HepG2 (cell line): ENCODE measurements around the gene RPS25. TPM values are rescaled to one million over a fixed set of nuclear protein-coding genes. Genes with fewer than 3 reads are reported as not detected.
A peak's percentile ranks its signal among the peaks of the same experiment; 100 is the strongest.

Source experiments
- FOXK1 ChIP-seq: sonication (generic); formaldehyde crosslinking; IDR thresholded peaks from 2 replicates; pipeline ENCODE4 v1.4.0; 2020; ENCODE audit warnings: low read depth, missing genetic modification reagents, borderline replicate concordance
- GATA4 ChIP-seq: sonication (generic); IDR thresholded peaks from 2 replicates; pipeline ENCODE4 v1.6.1; 2016; ENCODE audit warnings: antibody characterized with exemption, low read depth, borderline replicate concordance
- MBNL3 ChIP-seq: fragments of 250-450 bp; sonication (Bioruptor Pico); conservative IDR thresholded peaks from 2 replicates; pipeline ENCODE4 v1.8.0; 2022; ENCODE audit warnings: mild to moderate bottlenecking, inconsistent platforms
- MYNN ChIP-seq: sonication (generic); formaldehyde crosslinking; IDR thresholded peaks from 2 replicates; pipeline ENCODE4 v1.4.0; 2020; ENCODE audit warnings: mild to moderate bottlenecking, low read depth, missing genetic modification reagents
- NFATC3 ChIP-seq: sonication (generic); formaldehyde crosslinking; IDR thresholded peaks from 2 replicates; pipeline ENCODE4 v1.5.1; 2020; ENCODE audit warnings: mild to moderate bottlenecking, missing genetic modification reagents
- NFKBIZ ChIP-seq: IDR thresholded peaks from 2 replicates; pipeline ENCODE4 v1.6.1; 2018; ENCODE audit warnings: missing genetic modification reagents, missing compliant biosample characterization
- POLR2AphosphoS5 ChIP-seq: IDR thresholded peaks from 2 replicates; pipeline ENCODE4 v1.6.1; 2012; ENCODE audit warnings: low read depth, low read length
- SP2 ChIP-seq: sonication (generic); formaldehyde crosslinking; IDR thresholded peaks from 2 replicates; pipeline ENCODE4 v1.5.1; 2020; ENCODE audit warnings: mild to moderate bottlenecking, missing genetic modification reagents
- TAF1 ChIP-seq: sonication (generic); formaldehyde crosslinking; IDR thresholded peaks from 2 replicates; pipeline ENCODE4 v1.4.0; 2020; ENCODE audit warnings: missing genetic modification reagents
- ZNF558 ChIP-seq: sonication (generic); formaldehyde crosslinking; IDR thresholded peaks from 2 replicates; pipeline ENCODE4 v1.9.0; 2022; ENCODE audit warnings: mild to moderate bottlenecking, missing genetic modification reagents, borderline replicate concordance
- ZNF678 ChIP-seq: sonication (generic); formaldehyde crosslinking; IDR thresholded peaks from 2 replicates; pipeline ENCODE4 v1.4.0; 2020; ENCODE audit warnings: mild to moderate bottlenecking, missing genetic modification reagents
- ZNF792 ChIP-seq: IDR thresholded peaks from 2 replicates; pipeline ENCODE4 v1.6.1; 2016
- ZNF891 ChIP-seq: sonication (generic); formaldehyde crosslinking; IDR thresholded peaks from 2 replicates; pipeline ENCODE4 v1.5.0; 2020; ENCODE audit warnings: mild to moderate bottlenecking, missing genetic modification reagents
- ZSCAN20 ChIP-seq: sonication (generic); formaldehyde crosslinking; IDR thresholded peaks from 2 replicates; pipeline ENCODE4 v1.4.0; 2020; ENCODE audit warnings: missing genetic modification reagents, mild to moderate bottlenecking, borderline replicate concordance
- ZSCAN21 ChIP-seq: sonication (generic); formaldehyde crosslinking; IDR thresholded peaks from 2 replicates; pipeline ENCODE4 v1.8.0; 2022; ENCODE audit warnings: mild to moderate bottlenecking, missing genetic modification reagents, moderate library complexity, borderline replicate concordance
- polyA plus RNA-seq, 8 experiments: library from polyadenylated mRNA; depleted of rRNA in 3 of 8; stranded (reverse) in 7 of 8; unstranded in 1 of 8; fragments of >200 nt; fragmentation: Illumina TruSeq in 4 of 8; extraction: Trizol in 4 of 8; gene quantifications; 2 replicates each; pipeline versions ENCODE4 v1.2.1 to v1.2.3, GENCODE V29; 2011 to 2016; ENCODE audit warnings: low read depth in 4 of 8, missing spikeins in 1 of 8, mixed read lengths in 1 of 8; ENCODE audit not compliant: insufficient read depth in 1 of 8
- total RNA-seq, 5 experiments: library from RNA; depleted of rRNA; stranded (reverse); fragments of >200 nt; fragmentation: Illumina TruSeq; extraction: Trizol; gene quantifications; 2 replicates each; pipeline ENCODE4 v1.2.3, GENCODE V29; 2016; ENCODE audit warnings: low read depth in 1 of 5
- TF ChIP-seq, protein P1 (sequence below): sonication (generic); formaldehyde crosslinking; IDR thresholded peaks from 2 replicates; pipeline ENCODE4 v1.8.0; 2022; ENCODE audit warnings: mild to moderate bottlenecking, missing genetic modification reagents
- TF ChIP-seq, protein P2 (sequence below): sonication (generic); formaldehyde crosslinking; IDR thresholded peaks from 2 replicates; pipeline ENCODE4 v1.4.0; 2020; ENCODE audit warnings: missing genetic modification reagents
- TF ChIP-seq, protein P3 (sequence below): IDR thresholded peaks from 2 replicates; pipeline ENCODE4 v1.6.1; 2012; ENCODE audit warnings: low read length, improper control_type of control experiment
- TF ChIP-seq, protein P4 (sequence below): sonication (generic); formaldehyde crosslinking; IDR thresholded peaks from 2 replicates; pipeline ENCODE4 v1.4.0; 2020; ENCODE audit warnings: missing genetic modification reagents

RPS25 gene
- total and polyA plus RNA-seq, 2 of the 13 experiments (the other 11 are each of a cell fraction or from before 2014, with no cell fraction given), result 839 to 1,415 TPM

DNA sequence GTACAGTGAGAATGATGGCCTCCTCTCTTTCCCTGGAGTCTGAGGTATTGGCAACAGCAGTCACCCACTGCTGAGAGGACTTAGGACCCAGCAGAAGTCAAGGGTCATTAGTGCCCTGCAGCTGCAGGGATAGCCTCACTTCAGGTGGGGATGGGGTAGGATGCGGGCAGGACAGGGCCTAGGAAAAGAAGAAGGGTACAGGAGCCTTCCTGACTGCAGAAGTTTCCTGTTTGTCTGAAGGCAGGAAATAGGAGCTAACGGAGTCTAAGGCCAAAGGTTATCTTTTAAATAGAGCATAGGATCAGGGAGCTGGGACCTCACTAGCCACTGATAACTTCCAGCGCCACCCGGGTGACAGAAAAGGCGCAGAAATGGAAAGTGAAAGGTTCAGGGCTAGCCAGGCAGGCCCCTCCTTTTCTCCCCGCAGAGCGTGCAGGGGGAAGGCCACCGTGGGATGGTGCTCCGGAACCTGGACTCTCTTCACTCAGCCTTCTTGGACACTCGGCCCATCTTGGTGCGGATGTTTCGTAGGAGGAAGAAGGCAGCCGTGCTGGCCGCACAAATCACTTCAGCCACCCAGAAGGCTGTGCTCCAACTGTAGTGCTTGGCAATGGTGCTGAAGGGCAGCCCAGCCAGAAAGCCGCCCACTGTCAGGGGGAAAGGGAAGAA is 6.4 kb upstream of the RPS25 start (continued):
- TF ChIP-seq ZNF678 (CRISPR knock-in tag) (no peak), MBNL3 (CRISPR knock-in tag) (no peak), TAF1 (CRISPR knock-in tag) (peak; percentile 25; the same call in 1 of the 2 replicates), FOXK1 (no peak), POLR2AphosphoS5 (0 out of 2 replicates have a peak, but pooled peaks have one; percentile 23), ZSCAN21 (CRISPR knock-in tag) (0 out of 2 replicates have a peak, but pooled peaks have one; percentile 32), ZNF891 (CRISPR knock-in tag) (no peak), ZNF792 (no peak), GATA4 (no peak), SP2 (CRISPR knock-in tag) (no peak), MYNN (CRISPR knock-in tag) (peak; percentile 21; the same call in 1 of the 2 replicates), NFKBIZ (CRISPR knock-in tag) (no peak), ZNF558 (CRISPR knock-in tag) (no peak), NFATC3 (no peak), ZSCAN20 (CRISPR knock-in tag) (0 out of 2 replicates have a peak, but pooled peaks have one; percentile 34)
- TF ChIP-seq, protein P1, sequence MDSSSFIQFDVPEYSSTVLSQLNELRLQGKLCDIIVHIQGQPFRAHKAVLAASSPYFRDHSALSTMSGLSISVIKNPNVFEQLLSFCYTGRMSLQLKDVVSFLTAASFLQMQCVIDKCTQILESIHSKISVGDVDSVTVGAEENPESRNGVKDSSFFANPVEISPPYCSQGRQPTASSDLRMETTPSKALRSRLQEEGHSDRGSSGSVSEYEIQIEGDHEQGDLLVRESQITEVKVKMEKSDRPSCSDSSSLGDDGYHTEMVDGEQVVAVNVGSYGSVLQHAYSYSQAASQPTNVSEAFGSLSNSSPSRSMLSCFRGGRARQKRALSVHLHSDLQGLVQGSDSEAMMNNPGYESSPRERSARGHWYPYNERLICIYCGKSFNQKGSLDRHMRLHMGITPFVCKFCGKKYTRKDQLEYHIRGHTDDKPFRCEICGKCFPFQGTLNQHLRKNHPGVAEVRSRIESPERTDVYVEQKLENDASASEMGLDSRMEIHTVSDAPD (CRISPR knock-in tag), result no peak
- TF ChIP-seq, protein P2, sequence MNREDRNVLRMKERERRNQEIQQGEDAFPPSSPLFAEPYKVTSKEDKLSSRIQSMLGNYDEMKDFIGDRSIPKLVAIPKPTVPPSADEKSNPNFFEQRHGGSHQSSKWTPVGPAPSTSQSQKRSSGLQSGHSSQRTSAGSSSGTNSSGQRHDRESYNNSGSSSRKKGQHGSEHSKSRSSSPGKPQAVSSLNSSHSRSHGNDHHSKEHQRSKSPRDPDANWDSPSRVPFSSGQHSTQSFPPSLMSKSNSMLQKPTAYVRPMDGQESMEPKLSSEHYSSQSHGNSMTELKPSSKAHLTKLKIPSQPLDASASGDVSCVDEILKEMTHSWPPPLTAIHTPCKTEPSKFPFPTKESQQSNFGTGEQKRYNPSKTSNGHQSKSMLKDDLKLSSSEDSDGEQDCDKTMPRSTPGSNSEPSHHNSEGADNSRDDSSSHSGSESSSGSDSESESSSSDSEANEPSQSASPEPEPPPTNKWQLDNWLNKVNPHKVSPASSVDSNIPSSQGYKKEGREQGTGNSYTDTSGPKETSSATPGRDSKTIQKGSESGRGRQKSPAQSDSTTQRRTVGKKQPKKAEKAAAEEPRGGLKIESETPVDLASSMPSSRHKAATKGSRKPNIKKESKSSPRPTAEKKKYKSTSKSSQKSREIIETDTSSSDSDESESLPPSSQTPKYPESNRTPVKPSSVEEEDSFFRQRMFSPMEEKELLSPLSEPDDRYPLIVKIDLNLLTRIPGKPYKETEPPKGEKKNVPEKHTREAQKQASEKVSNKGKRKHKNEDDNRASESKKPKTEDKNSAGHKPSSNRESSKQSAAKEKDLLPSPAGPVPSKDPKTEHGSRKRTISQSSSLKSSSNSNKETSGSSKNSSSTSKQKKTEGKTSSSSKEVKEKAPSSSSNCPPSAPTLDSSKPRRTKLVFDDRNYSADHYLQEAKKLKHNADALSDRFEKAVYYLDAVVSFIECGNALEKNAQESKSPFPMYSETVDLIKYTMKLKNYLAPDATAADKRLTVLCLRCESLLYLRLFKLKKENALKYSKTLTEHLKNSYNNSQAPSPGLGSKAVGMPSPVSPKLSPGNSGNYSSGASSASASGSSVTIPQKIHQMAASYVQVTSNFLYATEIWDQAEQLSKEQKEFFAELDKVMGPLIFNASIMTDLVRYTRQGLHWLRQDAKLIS (CRISPR knock-in tag), result no peak
- TF ChIP-seq, protein P3, sequence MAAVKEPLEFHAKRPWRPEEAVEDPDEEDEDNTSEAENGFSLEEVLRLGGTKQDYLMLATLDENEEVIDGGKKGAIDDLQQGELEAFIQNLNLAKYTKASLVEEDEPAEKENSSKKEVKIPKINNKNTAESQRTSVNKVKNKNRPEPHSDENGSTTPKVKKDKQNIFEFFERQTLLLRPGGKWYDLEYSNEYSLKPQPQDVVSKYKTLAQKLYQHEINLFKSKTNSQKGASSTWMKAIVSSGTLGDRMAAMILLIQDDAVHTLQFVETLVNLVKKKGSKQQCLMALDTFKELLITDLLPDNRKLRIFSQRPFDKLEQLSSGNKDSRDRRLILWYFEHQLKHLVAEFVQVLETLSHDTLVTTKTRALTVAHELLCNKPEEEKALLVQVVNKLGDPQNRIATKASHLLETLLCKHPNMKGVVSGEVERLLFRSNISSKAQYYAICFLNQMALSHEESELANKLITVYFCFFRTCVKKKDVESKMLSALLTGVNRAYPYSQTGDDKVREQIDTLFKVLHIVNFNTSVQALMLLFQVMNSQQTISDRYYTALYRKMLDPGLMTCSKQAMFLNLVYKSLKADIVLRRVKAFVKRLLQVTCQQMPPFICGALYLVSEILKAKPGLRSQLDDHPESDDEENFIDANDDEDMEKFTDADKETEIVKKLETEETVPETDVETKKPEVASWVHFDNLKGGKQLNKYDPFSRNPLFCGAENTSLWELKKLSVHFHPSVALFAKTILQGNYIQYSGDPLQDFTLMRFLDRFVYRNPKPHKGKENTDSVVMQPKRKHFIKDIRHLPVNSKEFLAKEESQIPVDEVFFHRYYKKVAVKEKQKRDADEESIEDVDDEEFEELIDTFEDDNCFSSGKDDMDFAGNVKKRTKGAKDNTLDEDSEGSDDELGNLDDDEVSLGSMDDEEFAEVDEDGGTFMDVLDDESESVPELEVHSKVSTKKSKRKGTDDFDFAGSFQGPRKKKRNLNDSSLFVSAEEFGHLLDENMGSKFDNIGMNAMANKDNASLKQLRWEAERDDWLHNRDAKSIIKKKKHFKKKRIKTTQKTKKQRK, result no peak
- TF ChIP-seq, protein P4, sequence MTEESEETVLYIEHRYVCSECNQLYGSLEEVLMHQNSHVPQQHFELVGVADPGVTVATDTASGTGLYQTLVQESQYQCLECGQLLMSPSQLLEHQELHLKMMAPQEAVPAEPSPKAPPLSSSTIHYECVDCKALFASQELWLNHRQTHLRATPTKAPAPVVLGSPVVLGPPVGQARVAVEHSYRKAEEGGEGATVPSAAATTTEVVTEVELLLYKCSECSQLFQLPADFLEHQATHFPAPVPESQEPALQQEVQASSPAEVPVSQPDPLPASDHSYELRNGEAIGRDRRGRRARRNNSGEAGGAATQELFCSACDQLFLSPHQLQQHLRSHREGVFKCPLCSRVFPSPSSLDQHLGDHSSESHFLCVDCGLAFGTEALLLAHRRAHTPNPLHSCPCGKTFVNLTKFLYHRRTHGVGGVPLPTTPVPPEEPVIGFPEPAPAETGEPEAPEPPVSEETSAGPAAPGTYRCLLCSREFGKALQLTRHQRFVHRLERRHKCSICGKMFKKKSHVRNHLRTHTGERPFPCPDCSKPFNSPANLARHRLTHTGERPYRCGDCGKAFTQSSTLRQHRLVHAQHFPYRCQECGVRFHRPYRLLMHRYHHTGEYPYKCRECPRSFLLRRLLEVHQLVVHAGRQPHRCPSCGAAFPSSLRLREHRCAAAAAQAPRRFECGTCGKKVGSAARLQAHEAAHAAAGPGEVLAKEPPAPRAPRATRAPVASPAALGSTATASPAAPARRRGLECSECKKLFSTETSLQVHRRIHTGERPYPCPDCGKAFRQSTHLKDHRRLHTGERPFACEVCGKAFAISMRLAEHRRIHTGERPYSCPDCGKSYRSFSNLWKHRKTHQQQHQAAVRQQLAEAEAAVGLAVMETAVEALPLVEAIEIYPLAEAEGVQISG (CRISPR knock-in tag), result peak; percentile 40; the same call in 1 of the 2 replicates
